SKM-1 treated with dmso at 0.1 percent for 144 hours (cell line): ENCODE data around the gene GPC5.

Experiments used
- DNase-seq: peaks from one replicate; lab custom pipeline; 2025; ENCODE audit not compliant: unreplicated experiment; lab: John Stamatoyannopoulos, UW

Gene GPC5

GRCh38 chr13:92122186-92122853 is 723.9 kb downstream of the GPC5 start:
- DNase-seq = no peak

GRCh38 chr13:92126399-92126798 is 728.0 kb downstream of the GPC5 start:
- no peak for DNase-seq

GRCh38 chr13:92135509-92135908 is 737.1 kb downstream of the GPC5 start:
- DNase-seq = no peak

- no peak for DNase-seq
Measured at GRCh38 chr13:92136449-92137155, 738.2 kb downstream of the GPC5 start.

GRCh38 chr13:92137520-92137919 is 739.1 kb downstream of the GPC5 start:
- no peak for DNase-seq

- no peak for DNase-seq
Measured at GRCh38 chr13:92143766-92144165, 745.3 kb downstream of the GPC5 start.

GRCh38 chr13:92150606-92151005 is 752.2 kb downstream of the GPC5 start:
- DNase-seq = no peak

GRCh38 chr13:92158346-92158745 is 759.9 kb downstream of the GPC5 start:
- peak; percentile 80 for DNase-seq

- no peak for DNase-seq
Measured at GRCh38 chr13:92164822-92165221, 766.4 kb downstream of the GPC5 start.

GRCh38 chr13:92172191-92172590 is 773.8 kb downstream of the GPC5 start:
- DNase-seq = no peak

GRCh38 chr13:92173254-92173653 is 774.8 kb downstream of the GPC5 start:
- no peak for DNase-seq

- peak; percentile 9 for DNase-seq
Measured at GRCh38 chr13:92175330-92175729, 776.9 kb downstream of the GPC5 start.

- DNase-seq = no peak
Measured at GRCh38 chr13:92177966-92178365, 779.5 kb downstream of the GPC5 start.

- DNase-seq = no peak
Measured at GRCh38 chr13:92179223-92179622, 780.8 kb downstream of the GPC5 start.

GRCh38 chr13:92187378-92187989 is 789.1 kb downstream of the GPC5 start:
- DNase-seq = peak; percentile 51

- DNase-seq = no peak
Measured at GRCh38 chr13:92188574-92188973, 790.2 kb downstream of the GPC5 start.

GRCh38 chr13:92196591-92197256 is 798.3 kb downstream of the GPC5 start:
- no peak for DNase-seq

- no peak for DNase-seq
Measured at GRCh38 chr13:92197669-92198068, 799.2 kb downstream of the GPC5 start.

- no peak for DNase-seq
Measured at GRCh38 chr13:92218615-92219014, 820.2 kb downstream of the GPC5 start.

- DNase-seq = no peak
Measured at GRCh38 chr13:92221916-92222315, 823.5 kb downstream of the GPC5 start.

GRCh38 chr13:92224052-92224821 is 825.8 kb downstream of the GPC5 start:
- DNase-seq = peak; percentile 94
